ENCODE measurements around the gene HSP90AB1. TPM values are rescaled to one million over a fixed set of nuclear protein-coding genes. Genes with fewer than 3 reads are reported as not detected.

Gene HSP90AB1
- polyA plus RNA-seq, 2 donors: 129 to 403 TPM

Other genes starting within 250 kb of the HSP90AB1 start
- 10 to 100 TPM; 31.9 to 63.8 TPM for gene MRPL14, start 119.6 kb upstream of the HSP90AB1 start, polyA plus RNA-seq
- gene TMEM63B, start 119.5 kb upstream of the HSP90AB1 start, polyA plus RNA-seq: 10 to 100 TPM; 21.6 to 37.9 TPM
- under 1 TPM; 0.19 to 0.29 TPM for gene CAPN11, start 88.3 kb upstream of the HSP90AB1 start, polyA plus RNA-seq
- gene MYMX, start 30.2 kb upstream of the HSP90AB1 start, polyA plus RNA-seq: under 1 TPM in 1 of 2 donors, not detected in 1; 0.05 TPM
- gene SLC29A1, start 23.5 kb upstream of the HSP90AB1 start, polyA plus RNA-seq: 10 to 100 TPM; 11.6 to 18.5 TPM
- 10 to 100 TPM in 1 of 2 donors, 1 to 10 TPM in 1; 4.3 to 13.0 TPM for gene SLC35B2, start 10.4 kb downstream of the HSP90AB1 start, polyA plus RNA-seq
- 1 to 10 TPM; 3.8 to 8.1 TPM for gene NFKBIE, start 18.4 kb downstream of the HSP90AB1 start, polyA plus RNA-seq
- under 1 TPM in 1 of 2 donors, not detected in 1; 0.06 TPM for gene TMEM151B, start 23.3 kb downstream of the HSP90AB1 start, polyA plus RNA-seq
- 1 to 10 TPM; 7.0 to 8.5 TPM for gene AARS2, start 66.2 kb downstream of the HSP90AB1 start, polyA plus RNA-seq
- not detected for gene SPATS1, start 95.5 kb downstream of the HSP90AB1 start, polyA plus RNA-seq
- 1 to 10 TPM; 4.6 to 7.8 TPM for gene CDC5L, start 140.6 kb downstream of the HSP90AB1 start, polyA plus RNA-seq

Data from esophagus (tissue), 2 donors.